ENCODE data around the gene AMDHD2. TPM values are rescaled to one million over a fixed set of nuclear protein-coding genes. Genes with fewer than 3 reads are reported as not detected.

Gene AMDHD2
- total RNA-seq, 1 donor = 94.8 TPM

DNA sequence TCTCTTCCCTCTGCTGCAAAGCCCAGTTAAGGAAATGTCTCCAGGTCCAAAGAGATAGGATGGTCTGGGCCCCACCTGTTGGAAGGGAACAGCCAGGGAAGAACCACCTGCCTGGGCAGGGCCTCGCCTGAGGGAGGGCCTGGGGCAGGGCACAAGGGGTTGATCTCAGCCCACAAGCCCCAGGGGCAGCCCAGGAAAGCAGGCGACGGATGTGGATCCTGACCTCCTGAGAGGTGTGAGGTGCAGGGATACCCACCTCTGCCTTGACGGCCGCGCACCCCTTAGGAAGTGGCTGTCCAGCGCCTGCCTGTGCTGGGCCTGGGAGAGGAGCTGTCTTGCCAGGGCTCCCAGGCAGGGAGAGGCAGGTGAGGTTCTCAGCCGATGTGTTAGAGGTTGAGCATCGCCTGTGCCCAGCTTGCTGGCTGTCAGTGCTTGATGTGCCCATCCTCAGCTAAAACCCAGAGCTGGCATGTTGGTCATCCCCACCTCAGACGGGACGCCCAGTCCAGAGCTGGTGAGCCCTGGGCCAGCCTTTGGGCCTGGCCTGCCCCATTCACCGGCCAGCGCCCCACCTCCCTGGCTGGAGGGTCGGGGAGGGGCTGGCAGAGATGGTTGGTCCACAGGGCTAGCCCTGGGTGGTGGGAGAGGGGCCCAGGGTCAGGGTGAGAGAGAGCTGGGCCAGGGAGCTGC is 10.6 kb downstream of the AMDHD2 start:
- Histone ChIP-seq H3K27ac (ENCODE audit: low read depth, low read length) (peak overlapping the region; percentile 72), H3K79me2 (ENCODE audit: insufficient read depth, low read length) (peaks cover 22% of the 10 kb centered on the region), H3K27me3 (ENCODE audit: insufficient read depth, low read length) (no peaks in the 10 kb centered on the region), H3K9me3 (ENCODE audit: low read depth, low read length) (no peaks in the 10 kb centered on the region), H2AFZ (ENCODE audit: low read length) (no peak overlapping the region), H3K4me2 (ENCODE audit: insufficient read depth, low read length) (peak overlapping the region; percentile 99), H3K4me1 (ENCODE audit: insufficient read depth, low read length) (peaks cover 12% of the 10 kb centered on the region), H4K20me1 (ENCODE audit: insufficient read depth, low read length) (peaks cover 10% of the 10 kb centered on the region), H3K36me3 (ENCODE audit: insufficient read depth, low read length) (peaks cover 26% of the 10 kb centered on the region), H3K4me3 (ENCODE audit: insufficient read depth, low read length) (no peak overlapping the region)
- TF ChIP-seq, protein P1, sequence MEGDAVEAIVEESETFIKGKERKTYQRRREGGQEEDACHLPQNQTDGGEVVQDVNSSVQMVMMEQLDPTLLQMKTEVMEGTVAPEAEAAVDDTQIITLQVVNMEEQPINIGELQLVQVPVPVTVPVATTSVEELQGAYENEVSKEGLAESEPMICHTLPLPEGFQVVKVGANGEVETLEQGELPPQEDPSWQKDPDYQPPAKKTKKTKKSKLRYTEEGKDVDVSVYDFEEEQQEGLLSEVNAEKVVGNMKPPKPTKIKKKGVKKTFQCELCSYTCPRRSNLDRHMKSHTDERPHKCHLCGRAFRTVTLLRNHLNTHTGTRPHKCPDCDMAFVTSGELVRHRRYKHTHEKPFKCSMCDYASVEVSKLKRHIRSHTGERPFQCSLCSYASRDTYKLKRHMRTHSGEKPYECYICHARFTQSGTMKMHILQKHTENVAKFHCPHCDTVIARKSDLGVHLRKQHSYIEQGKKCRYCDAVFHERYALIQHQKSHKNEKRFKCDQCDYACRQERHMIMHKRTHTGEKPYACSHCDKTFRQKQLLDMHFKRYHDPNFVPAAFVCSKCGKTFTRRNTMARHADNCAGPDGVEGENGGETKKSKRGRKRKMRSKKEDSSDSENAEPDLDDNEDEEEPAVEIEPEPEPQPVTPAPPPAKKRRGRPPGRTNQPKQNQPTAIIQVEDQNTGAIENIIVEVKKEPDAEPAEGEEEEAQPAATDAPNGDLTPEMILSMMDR (IDR thresholded peaks at IDR 0.05; ENCODE audit: extremely low read depth, low read depth, low read length) = no peak
- DNase-seq (ENCODE audit: insufficient read length, low spot score, missing footprints) = peak; percentile 85

DNA sequence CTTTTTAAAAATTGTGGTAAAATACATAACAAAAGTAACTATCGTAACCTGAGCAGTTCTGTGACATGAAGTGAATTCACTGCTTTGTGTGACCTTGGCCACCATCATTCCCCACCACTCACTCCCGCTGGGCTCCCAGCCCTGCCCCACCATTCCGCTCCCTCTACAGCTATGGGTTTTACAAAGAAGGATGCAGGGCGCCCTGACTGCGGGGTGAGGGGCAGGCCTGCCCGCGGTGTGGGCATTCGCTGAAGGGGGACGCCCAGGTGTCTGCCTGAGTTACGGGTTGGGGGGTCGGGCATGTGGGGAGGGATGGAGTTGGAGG is 11.2 kb downstream of the AMDHD2 start, which contains the start of gene CEMP1:
TSS of gene CEMP1 (minus strand) at position 38 of the 325 bp plus-strand sequence. CDS start 335 bp downstream, outside the sequence.
- Histone ChIP-seq H3K4me2 (ENCODE audit: insufficient read depth, low read length) (peak within 1 kb of the TSS; percentile 99), H3K4me1 (ENCODE audit: insufficient read depth, low read length) (peaks cover 12% of the 10 kb centered on the region), H3K36me3 (ENCODE audit: insufficient read depth, low read length) (peaks cover 24% of the 10 kb centered on the region), H3K27me3 (ENCODE audit: insufficient read depth, low read length) (no peaks in the 10 kb centered on the region), H3K9me3 (ENCODE audit: low read depth, low read length) (no peaks in the 10 kb centered on the region), H4K20me1 (ENCODE audit: insufficient read depth, low read length) (peaks cover 10% of the 10 kb centered on the region), H3K79me2 (ENCODE audit: insufficient read depth, low read length) (peaks cover 16% of the 10 kb centered on the region), H2AFZ (ENCODE audit: low read length) (peak within 1 kb of the TSS; percentile 80), H3K4me3 (ENCODE audit: insufficient read depth, low read length) (peak within 1 kb of the TSS; percentile 87), H3K27ac (ENCODE audit: low read depth, low read length) (peak within 1 kb of the TSS; percentile 72)
- TF ChIP-seq, protein P1 (IDR thresholded peaks at IDR 0.05; ENCODE audit: extremely low read depth, low read depth, low read length) = no peak
- DNase-seq (ENCODE audit: insufficient read length, low spot score, missing footprints) = peak; percentile 79

DNA sequence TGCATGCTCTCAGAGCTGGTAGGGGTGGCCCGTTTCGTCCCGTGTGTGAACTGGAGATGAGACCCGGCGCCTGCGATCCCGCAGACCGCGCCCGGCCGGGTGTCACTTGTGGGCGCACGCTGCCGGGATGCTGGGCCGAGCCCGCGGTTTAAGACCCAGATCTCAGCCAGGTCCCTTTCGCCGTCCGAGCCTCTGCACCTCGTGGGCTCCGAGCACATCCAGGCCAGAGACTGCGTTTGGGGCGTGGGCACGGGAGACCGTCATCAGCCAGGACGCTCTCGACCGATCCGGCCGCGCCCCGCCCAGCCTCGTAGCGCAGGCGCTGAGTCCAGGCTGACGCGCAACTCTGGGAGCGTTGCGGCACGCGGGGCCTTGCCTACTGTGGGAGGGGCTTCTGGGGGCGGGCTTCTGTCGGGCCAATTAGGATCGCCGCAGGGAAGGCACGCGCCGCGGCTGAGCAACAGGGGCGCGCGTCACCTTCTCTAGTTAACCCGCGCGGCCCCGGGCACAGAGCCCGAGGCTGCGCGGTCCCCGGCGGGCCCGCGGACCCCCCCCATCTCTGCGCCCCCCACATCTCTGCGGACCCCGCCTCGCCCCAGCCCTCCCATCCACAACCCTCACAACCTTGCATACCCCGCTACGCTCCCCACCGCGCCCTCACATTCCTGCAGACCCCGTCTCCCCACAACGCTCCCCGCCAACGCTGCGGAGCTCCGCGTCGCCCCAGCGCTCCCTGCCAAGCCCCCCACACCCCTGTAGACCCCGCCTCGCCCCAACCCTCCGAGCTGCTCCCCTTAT is 11.7 kb downstream of the AMDHD2 start:
- H3K27me3 ChIP-seq (ENCODE audit: insufficient read depth, low read length) = no peaks in the 10 kb centered on the region
- peaks cover 12% of the 10 kb centered on the region for H3K4me1 ChIP-seq (ENCODE audit: insufficient read depth, low read length)
- peak; percentile 100 for DNase-seq (ENCODE audit: insufficient read length, low spot score, missing footprints)
- peak overlapping the region; percentile 87 for H3K4me3 ChIP-seq (ENCODE audit: insufficient read depth, low read length)
- peaks cover 10% of the 10 kb centered on the region for H4K20me1 ChIP-seq (ENCODE audit: insufficient read depth, low read length)
- H3K27ac ChIP-seq (ENCODE audit: low read depth, low read length) = peak overlapping the region; percentile 72
- H3K36me3 ChIP-seq (ENCODE audit: insufficient read depth, low read length) = peaks cover 22% of the 10 kb centered on the region
- H3K4me2 ChIP-seq (ENCODE audit: insufficient read depth, low read length) = peak overlapping the region; percentile 99
- H3K79me2 ChIP-seq (ENCODE audit: insufficient read depth, low read length) = peaks cover 12% of the 10 kb centered on the region
- H3K9me3 ChIP-seq (ENCODE audit: low read depth, low read length) = no peaks in the 10 kb centered on the region
- TF ChIP-seq, protein P1 (IDR thresholded peaks at IDR 0.05; ENCODE audit: extremely low read depth, low read depth, low read length) = no peak
- peak overlapping the region; percentile 80 for H2AFZ ChIP-seq (ENCODE audit: low read length)

Data from osteoblast (primary cell).